Muscle of arm (tissue), 12 donors: ENCODE results near the gene SLC6A17. TPM values are rescaled to one million over a fixed set of nuclear protein-coding genes. Genes with fewer than 3 reads are reported as not detected.

Experiments used
- DNase-seq: peaks from one replicate; pipeline ENCODE4 v3.0.0-alpha.2; 2013
- polyA plus RNA-seq, 12 donors: library from polyadenylated mRNA; unstranded; fragments of 120-200 nt; gene quantifications; one replicate each; pipeline ENCODE4 v1.2.1, GENCODE V29; 2013; ENCODE audit not compliant: insufficient read length in 12 of 12

The SLC6A17 gene
- polyA plus RNA-seq, 12 donors, result 0.32 to 2.2 (median 0.45) TPM; not detected in 2

DNA sequence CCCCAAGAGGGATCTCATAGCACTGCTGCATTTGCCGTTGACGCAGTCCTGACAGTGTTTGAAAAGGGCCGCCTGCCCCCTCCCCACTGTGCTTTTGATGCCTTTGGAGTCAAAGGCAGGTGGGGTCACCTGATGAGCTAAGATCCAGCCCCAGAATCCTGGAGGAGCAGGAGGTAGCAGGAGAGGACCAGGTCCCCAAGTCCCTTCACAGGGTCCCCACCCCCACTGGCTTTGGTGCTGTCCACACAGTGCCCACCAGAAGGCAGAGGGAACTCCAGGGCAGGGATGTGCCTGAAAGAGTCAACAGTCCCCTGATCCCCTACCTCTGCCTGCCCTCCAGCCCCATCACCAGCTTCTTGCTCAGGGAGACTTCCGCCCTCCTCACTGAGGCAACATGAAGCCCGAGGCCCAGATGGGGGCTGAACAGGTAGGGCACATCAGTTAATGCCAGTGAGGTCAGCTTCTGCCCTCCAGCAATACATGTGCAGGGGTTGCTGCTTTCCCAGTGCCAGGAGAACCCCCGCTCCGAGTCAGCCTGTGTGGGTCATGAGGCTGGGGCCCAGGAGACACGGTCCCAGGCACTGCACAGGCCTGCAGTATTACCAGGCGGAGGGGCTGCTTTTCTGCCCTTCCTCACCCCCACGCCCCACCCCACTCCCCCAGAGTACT lies 51.0 kb downstream of the SLC6A17 start:
- no peak for DNase-seq

GRCh38 chr1:110203021-110203661 lies 52.8 kb downstream of the SLC6A17 start:
- DNase-seq, result peak; percentile 64

GRCh38 chr1:110205156-110205555 lies 54.9 kb downstream of the SLC6A17 start:
- no peak for DNase-seq

GRCh38 chr1:110205591-110206155 lies 55.4 kb downstream of the SLC6A17 start:
- DNase-seq, result no peak

DNA sequence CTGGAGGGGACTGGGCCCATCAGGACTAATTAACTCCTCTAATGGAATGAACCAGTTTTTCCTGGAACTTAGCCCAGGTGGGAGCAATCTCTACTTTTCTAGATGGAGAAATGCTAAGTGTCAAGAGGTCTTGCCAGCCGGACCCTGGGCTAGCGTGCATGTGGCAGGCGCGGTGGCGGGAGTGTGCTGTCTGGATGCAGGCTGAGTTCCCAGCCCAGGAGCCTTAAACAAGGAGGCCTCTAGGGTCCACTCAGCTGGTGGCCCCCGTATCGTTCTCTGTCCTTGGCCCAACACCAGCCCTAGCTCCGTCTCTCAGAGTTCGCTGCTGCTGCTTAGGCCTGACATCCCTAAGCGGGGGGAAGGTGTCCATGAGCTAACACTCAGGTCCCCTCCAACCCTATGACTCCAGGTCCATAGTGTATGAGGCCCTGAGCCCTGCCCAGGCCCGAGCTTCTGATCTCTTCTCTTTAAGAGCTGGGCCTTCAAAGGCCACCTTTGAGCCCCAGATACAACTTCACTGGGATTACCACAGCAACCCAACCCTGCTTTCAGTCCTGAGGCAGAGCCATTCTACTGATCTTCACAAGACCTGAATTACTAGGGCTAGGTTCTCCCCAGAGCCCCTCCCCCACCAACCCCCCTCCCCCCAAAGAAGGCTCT lies 56.1 kb downstream of the SLC6A17 start:
- DNase-seq, result no peak

DNA sequence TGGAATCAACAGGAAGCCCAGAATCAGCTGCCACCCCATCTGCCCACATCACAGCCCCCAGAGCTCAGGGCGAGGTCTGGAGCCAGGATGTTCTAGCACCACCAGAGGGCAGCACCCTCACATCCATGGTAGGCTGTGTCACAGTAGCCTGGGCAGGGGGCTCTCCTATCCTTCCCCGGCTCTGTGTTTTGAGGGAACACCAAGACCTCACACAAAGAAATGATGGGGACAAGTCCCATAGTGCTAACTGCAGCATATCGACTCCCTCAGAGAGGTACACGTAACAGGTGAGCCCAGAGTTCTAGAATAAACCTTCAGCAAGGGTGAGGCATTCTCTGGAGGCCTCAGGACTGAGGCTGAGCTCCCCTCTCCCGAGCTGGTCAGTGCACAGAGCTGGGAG lies 57.5 kb downstream of the SLC6A17 start:
- DNase-seq, result no peak

DNA sequence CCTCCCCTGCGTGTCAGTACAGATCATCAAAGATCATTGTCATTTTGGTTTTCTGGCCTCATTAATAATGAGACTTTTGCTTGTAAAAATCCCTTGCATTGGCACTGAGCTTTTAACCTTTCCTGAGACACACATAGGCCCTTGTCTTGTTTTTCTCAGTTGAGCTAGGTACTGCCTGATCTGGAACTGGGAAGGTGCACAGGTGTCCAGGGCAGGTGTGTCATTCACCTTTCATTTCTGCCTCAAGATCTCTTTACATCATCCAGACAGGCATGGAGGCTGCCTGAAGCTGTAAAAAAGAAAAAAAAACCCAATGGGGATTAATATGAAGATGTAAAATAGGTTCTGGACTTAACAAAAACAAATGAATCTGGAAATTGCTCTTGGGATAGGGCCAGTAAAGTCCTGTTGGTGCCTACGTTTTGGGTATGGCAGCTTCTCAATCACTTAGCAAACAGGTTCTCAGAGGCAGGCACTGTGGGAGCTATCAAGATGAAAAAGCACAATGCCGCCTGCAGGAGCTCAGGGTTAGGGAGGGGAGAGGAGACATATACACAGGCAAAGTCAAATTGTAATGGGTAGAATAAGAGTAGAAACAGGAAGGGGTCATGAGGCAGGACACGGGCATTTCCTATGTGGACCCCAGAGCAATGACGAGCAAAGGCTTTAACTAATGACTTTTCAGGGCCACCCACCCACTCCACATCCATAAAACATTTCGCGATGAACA lies 58.8 kb downstream of the SLC6A17 start:
- no peak for DNase-seq

DNA sequence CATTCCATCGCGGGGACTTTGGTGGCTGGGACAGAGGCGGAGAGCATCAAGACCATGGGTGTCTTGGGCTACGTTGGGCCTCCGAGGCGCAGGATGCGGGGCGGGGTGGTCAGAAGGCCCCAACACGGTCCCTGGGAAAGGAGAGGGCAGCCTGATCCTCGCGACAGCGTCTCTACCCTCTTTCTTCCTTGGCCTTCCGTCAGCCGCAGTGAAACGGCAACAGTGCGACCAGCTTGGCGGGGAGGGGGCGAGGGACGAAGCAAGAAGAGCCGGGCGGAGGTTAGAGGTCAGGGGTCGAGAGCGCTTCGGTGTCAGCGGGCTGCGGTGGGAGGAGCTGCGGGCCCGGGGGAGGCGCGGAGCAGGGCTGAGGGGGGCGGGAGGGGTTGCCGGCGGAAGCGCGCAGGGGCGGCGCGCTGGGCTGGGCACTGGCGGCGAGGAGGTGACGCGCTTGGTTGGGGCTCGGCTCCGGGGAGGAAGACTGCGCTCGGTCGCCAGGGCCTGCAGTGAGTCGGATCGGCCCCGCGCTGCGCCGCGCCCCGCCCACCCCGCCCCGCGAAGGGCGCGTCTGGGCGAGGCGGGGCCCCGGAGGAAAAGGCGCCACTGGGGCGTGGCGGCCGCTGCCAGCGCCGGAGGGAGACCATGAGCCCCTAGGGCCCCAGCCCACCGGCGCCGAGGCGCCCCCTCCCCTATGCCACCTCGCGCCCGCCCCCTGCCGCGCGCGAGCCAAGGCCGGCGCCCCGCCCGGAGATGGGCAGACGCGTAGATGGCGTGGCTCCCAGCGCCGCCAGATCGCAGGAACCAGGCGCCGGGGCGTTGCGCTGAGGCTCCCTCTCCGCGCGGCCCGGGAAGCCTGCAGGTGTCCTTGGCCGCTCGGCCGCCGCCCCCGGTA lies 59.7 kb downstream of the SLC6A17 start, which contains the start of gene KCNC4:
Gene KCNC4, plus strand, starts transcription at position 600 of the 889 bp plus-strand sequence. CDS start 1,186 bp downstream, outside the sequence.
- DNase-seq, result peak; percentile 42

DNA sequence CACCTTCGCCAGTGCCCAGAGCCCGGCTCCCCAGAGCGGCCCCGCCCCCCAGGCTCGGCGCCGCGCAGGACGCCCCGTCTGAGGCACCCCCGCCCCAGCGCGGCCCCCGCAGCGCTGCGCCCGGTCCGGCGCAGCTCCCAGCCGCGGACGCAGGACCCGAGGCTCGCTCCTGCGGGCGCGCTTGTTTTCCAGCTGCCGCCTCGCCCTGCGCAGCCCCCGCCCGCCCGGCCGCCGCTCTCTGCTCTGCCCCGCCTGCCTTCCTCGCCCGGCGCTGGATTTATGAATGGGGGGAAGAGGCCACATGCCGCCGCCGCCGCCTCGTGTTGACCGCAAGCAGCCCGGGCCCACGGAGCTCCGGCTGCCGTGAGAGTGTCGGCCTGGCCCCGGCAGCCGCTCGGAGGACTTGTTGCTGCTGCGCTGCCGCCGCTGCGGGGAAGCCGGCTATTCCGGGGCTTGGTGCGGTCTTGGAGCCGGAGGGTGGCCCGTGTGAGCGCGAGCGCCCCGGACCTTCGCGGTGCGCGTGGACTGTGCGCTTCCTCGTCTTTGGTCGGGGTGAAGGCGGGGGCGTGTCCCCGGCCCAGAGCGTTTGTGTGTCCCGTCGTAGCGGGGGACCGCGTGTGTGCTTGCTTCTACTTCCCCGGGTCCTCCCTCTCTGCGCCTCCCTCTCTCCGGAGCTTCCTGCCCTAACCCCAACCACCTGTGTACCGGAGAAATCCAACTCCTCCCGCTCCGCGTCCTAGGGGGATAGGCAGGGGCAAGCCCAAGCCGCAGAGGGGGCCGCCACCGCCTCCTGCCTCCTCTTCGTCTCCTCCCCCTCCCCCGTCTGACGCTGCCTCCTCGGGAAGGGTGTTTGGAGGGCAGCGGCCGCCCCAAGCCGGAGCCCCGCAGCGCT lies 60.6 kb downstream of the SLC6A17 start:
- DNase-seq, result no peak

DNA sequence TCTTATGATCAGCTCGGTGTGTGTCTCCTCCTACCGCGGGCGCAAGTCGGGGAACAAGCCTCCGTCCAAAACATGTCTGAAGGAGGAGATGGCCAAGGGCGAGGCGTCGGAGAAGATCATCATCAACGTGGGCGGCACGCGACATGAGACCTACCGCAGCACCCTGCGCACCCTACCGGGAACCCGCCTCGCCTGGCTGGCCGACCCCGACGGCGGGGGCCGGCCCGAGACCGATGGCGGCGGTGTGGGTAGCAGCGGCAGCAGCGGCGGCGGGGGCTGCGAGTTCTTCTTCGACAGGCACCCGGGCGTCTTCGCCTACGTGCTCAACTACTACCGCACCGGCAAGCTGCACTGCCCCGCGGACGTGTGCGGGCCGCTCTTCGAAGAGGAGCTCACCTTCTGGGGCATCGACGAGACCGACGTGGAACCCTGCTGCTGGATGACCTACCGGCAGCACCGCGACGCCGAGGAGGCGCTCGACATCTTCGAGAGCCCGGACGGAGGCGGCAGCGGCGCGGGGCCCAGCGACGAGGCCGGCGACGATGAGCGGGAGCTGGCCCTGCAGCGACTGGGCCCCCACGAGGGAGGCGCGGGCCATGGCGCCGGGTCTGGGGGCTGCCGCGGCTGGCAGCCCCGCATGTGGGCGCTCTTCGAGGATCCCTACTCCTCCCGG lies 61.3 kb downstream of the SLC6A17 start:
- no peak for DNase-seq

DNA sequence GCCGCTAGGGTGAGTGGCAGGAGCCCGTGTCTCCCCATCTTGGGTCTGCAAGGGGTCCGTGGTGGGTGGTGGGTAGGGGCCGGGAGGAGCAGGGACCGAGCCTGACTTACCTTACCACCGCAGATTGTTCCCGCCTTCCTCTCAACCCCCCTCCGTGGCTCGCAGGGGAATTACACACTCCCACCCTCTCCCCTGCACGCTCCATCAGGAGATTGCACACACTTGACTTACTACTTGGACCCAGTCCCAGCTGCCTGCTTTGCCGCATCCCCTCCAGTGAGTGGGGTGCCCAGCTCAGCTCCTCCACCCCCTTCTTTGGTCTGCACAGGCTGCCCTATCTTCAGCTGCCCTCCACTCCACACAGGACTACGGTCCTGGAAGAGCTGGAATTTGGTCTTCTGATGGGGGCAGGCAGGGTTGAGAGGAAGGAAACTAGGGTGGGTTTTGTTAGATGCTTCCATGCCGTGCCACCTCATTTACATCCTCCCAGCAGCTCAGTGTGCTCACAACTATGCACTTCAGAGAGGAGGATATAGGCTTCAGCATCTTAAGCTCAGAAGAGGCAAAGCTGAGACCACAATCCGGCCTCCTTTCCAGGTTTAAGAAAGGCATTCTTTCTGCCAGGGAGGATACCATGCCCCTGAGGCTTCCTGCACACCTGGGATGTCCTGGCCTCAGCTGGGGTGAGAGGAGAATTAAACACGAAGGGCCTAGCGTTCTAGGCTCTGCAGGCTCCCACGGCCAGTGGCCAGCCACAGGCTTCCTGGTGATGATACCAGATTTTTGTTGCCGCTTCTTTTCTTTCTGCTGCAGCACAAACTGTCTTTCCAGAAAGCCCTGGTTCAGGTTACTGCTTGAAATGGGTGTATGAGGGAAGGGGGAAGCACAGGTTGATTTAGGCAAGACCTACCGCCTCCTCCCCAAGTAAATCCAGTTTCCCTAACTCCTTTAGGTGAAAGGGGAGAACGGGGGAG lies 62.2 kb downstream of the SLC6A17 start:
- no peak for DNase-seq

- DNase-seq, result no peak
These were observed 62.8 kb downstream of the SLC6A17 start for GRCh38 chr1:110213143-110213540.

DNA sequence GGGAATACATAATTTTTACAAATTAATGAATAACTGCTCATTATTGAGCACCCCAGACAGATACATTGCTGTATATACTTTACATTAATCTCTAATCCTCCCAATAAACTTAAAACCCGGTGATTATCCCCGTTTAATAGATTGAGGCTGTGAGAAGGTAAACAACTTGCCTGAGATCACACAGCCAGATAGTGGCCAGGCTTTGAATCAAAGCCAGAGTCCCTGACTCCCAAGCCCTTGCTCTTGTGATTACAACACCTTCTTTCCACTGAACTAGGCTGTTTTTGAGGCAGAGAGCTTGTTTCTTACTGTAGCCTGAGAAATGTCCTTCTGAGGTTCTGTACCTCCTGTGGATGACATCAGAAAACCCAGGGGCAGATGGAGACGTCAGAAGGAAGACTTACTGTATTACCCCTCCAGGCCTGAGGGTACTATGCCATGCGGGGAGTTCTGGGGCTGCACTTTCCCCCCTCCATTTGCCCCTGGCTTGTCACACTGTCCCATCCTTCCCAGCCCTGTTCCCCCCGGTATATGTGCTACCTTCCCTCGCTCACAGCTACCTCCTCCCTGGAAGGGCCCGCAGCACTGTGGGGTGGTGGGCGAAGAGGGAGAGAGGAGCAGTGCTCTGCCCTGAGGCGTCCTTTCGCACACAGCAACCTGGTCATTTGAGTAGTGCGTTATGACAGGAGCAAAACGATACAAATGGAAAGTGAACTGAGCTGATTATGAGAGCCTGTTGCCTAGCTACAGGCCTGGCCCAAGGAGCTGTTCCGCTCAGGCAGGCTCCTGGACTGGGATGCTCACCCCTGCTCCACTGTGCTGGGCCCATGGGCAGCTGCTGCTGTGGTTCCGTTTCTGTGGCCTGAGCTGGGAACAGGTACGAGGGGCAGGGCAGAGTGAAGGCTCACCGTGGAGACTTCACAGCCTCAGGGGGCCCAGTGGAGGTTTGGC lies 64.4 kb downstream of the SLC6A17 start:
- DNase-seq, result no peak

DNA sequence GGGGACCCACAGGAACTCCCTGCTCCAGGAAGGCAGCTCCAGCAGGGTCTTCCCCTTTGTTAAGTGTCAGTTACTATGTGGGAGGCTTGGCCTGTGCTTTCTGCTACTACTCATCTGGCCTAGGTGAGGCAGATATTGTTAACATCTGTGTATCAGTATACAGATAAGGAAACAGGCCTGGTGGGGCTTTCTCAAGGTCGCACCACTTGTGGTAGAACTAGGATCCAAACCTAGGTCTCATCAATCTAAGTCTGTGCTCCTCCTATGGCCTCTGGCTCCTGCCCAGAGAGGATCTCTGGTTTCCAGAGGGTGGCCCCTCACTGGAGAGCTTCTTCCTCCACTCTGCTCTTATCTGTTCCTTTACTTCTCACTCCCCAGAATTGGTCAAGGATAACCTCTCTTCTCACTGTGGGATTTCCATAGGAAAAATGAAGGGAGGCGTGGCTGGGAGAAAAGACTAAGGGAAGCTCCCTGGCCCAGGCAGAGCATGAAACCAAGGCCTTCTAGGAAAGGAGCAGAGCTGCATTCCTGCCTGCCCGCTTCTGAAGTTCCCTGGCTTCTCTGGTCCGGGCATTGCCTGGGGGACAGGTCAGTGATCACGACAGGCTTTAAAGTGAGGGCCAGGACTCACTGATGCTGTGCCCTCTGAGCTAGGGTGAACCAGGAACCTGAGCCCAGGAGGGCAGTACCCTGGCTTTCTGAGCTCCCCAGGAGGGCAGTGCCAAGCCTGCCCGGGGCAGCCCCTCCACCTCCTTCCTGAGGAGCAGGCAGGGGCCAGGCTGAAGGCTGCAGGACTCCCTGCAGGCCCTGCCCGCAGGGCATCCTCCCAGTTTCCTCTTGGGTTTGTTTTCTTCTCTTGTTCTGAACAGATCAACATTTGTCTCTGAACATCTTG lies 65.6 kb downstream of the SLC6A17 start:
- no peak for DNase-seq

DNA sequence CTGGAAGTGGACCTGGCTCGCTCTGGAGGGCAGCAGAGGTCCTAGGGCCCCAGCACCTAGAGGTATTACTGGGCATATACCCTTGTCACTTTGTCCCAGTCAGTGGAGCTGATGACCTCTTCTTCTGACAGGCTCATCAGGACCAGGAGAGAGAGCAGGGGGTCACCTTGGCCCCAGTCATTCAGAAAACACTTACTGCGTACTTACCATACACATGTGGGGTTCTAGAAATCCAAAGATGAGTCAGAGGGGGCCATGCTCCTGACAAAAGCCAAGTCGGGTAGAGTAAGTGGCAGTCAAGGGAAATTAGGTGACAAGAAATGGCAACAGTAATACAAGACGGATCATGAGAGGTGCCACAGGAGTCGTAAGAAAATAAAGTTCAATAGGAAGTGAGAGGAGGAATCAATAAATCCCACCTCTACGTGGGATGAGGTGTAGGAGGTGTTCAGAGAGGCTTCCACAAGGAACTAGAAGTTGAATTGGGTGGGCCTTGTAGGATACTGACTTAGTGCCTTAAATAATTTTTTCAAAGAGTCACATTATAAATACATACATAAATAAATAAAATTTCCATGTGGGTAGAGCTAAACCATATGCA lies 66.7 kb downstream of the SLC6A17 start:
- no peak for DNase-seq
